Cerebellar nuclear complex (tissue), 1 donor: ENCODE measurements around the gene MYLK4.

Experiments used
- DNase-seq, 2 experiments: peaks; one replicate each; lab custom pipeline; 2025; lab: John Stamatoyannopoulos, UW

Gene MYLK4

GRCh38 chr6:2733324-2733723 is 17.4 kb downstream of the MYLK4 start:
- no peak for DNase-seq

- no peak for DNase-seq
Measured at GRCh38 chr6:2732503-2733089, 18.1 kb downstream of the MYLK4 start.

GRCh38 chr6:2731281-2731909 is 19.3 kb downstream of the MYLK4 start:
- DNase-seq: no peak

GRCh38 chr6:2730353-2731107 is 20.2 kb downstream of the MYLK4 start:
- no peak for DNase-seq

GRCh38 chr6:2729921-2730320 is 20.8 kb downstream of the MYLK4 start:
- no peak for DNase-seq

- no peak for DNase-seq
Measured at GRCh38 chr6:2725999-2726567, 24.6 kb downstream of the MYLK4 start.

DNA sequence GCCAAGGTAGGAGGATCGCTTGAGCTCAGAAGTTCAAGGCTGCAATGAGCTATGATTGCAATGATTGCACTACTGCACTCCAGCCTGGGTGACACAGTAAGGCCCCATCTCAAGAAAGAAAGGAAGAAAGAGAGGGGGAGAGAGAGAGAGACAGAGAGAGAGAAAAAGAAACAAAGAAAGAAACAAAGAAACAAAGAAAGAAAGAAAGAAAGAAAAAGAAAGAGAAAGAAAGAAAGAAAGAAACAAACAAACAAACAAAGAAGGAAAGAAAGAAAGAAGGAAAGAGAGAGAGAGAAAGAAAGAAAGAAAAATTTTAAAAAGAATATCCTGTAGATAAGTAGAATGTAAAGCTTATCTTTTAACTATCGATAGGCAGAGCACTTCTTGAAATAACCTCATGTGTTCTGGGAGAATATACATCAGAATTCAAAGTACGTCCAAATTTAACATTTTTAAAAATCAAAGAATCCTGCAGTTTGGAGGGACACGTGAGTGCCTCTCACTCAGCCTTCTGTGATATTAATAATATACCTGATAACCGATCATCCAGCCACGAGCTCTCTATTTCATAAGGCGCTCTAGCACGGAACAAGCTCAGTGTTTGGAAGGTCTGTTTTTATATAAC is 25.2 kb downstream of the MYLK4 start:
- DNase-seq: no peak

GRCh38 chr6:2721219-2721618 is 29.5 kb downstream of the MYLK4 start:
- no peak for DNase-seq

DNA sequence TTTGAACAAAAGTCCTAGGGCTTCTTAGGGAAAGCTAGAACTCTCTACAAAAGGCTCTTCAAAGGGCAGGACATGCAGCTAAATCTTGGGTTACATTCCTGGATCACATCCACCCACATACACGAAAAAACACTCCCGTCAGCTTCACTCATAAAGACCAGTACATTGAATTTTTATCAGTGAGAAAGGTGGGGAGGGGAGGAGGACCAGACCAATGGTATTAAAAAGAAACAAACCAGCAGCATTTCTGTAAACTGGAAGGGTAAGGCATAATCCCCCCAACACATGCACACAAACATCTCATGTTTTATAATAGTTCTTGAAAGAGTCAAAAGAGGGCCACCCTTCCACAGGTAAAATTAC is 31.6 kb downstream of the MYLK4 start:
- no peak for DNase-seq

GRCh38 chr6:2718334-2719092 is 32.2 kb downstream of the MYLK4 start:
- no peak for DNase-seq

- DNase-seq: no peak
Measured at GRCh38 chr6:2716936-2717700, 33.6 kb downstream of the MYLK4 start.

- no peak for DNase-seq
Measured at GRCh38 chr6:2715737-2716136, 35.0 kb downstream of the MYLK4 start.

DNA sequence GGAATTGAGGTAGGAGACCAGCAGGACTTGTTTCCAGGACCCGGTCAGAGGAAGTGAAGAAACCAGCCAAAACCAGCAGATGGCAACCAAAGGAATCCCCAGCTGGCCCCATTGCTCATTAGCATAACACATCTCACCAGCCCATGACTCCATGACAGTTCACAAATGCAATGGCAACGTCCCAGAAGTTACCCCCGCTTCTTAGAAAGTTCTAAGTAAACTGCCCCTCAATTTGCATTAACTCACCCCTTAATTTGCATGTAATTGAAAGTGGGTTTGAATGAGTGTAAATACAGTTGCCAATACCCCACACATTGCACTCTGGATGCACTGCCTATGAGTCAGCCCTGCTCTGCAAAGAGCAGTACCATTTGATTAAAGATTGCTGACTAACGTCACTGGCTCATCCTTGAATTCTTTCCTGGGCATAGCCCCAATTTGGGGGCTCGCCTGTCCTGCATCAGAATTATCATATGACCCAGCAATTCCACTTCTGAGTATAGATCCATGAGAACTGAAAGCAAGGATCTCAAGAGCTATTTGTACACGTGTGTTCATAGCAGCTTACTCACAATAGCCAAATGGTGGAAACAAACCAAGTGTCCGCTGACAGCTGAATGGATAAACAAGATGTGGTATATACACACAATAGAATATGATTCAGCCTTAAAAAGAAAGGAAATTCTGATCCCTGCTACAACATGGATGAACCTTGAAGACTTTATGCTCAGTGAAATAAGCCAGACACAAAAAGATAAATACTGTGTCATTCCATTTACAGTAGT is 36.4 kb downstream of the MYLK4 start:
- no peak for DNase-seq

GRCh38 chr6:2713473-2714110 is 37.1 kb downstream of the MYLK4 start:
- no peak for DNase-seq

DNA sequence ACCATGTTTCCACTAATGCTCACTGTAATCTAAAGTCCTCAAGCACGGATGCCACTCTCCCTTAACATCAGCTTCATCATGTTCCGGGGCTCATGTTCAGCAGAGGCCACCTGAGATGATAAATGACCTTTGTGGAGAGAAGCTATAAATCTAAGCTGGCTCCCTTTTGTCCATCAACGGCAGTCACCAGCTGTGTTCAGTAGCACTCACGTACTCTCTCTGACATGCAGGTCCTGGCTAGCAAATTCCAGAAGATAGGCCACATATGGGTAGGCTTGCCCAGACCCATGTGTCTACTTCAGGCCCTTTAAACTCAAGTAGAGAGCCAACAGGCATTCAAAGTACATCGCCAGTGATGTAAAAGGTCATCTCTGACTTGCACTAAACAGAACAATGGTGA is 38.6 kb downstream of the MYLK4 start:
- no peak for DNase-seq

GRCh38 chr6:2710412-2710811 is 40.3 kb downstream of the MYLK4 start:
- no peak for DNase-seq

- no peak for DNase-seq
Measured at GRCh38 chr6:2708456-2708855, 42.3 kb downstream of the MYLK4 start.

DNA sequence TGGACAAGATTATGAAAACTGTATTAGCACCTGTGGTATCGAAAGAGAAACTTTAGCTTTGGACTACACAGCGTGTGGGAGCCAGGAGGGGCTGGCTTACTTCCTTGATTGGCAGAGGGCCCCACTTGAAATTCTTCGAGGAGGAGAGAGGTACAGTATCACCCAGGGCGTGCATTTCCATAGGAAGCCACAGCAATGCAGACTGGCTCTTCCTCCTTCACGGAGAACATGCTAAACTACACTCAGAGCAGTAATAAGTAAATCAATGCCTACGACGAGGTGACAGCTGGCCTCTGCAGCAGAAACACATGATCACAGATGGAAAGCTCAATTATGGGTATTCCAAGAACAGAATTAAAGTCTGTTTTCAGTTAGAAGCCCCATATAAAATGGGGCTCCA is 44.2 kb downstream of the MYLK4 start:
- DNase-seq: no peak

DNA sequence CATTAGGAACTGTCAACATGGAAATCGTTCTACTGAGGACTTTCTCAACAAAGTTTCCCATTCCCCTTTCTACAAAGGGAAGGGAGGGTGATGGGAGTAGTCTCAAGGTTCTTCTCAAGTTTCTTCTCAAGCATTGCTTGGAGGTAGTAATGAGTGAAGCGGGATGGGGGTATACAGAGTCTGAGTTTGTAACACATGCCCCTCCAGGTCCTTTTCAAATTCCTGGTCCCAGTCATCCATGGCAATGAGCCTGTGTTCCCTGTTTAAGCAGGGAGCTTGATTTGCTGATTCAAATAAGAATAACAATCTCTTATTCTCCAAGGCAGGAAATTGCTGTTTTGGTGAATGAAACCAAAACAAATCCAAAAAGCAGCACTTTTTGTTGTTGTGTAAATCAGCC is 45.5 kb downstream of the MYLK4 start:
- DNase-seq: no peak

- DNase-seq: no peak
Measured at GRCh38 chr6:2697291-2697690, 53.4 kb downstream of the MYLK4 start.
